RWPE1 (cell line): ENCODE measurements around the gene ACSS3.

Experiments
- CTCF ChIA-PET: fragments of 350-600 bp; sonication (Branson Sonifier 250); formaldehyde crosslinking; extraction: SDS; loops from one replicate; lab custom pipeline; 2021; lab: Yijun Ruan, JAX
- POLR2A ChIA-PET: fragments of 400-600 bp; formaldehyde crosslinking; extraction: SDS; loops from one replicate; lab custom pipeline; 2020; ENCODE audit warnings: antibody characterized with exemption; ENCODE audit not compliant: low non-redundant PET; lab: Yijun Ruan, JAX
- DNase-seq: peaks from one replicate; pipeline ENCODE4 v3.0.0; 2012; ENCODE audit warnings: low spot score
- H3K27ac ChIP-seq: fragments of 450-650 bp; 2 replicates; pipeline ENCODE4 v1.5.1; 2017
- CTCF ChIP-seq: fragments of 450-650 bp; conservative IDR thresholded peaks from 2 replicates; pipeline ENCODE4 v1.5.1; 2017; ENCODE audit warnings: low read depth, mild to moderate bottlenecking

The ACSS3 gene

GRCh38 chr12:81161680-81162079, 83.8 kb downstream of the ACSS3 start:
- ChIA-PET POLR2A (no interaction called here), CTCF (interaction anchor here (0.6 kb wide), 1 partner anchor 161 kb away, joined by 3 read pairs; no protein-coding TSS in a partner anchor)
- DNase-seq: no peak
- no peak for TF ChIP-seq CTCF
- H3K27ac ChIP-seq: no peak overlapping the region

GRCh38 chr12:81162391-81163136, 84.7 kb downstream of the ACSS3 start:
- no peak for TF ChIP-seq CTCF
- CTCF ChIA-PET: no interaction called here
- no peak overlapping the region for H3K27ac ChIP-seq
- no peak for DNase-seq
- POLR2A ChIA-PET: no interaction called here

GRCh38 chr12:81164827-81165226, 86.9 kb downstream of the ACSS3 start:
- no peak for DNase-seq
- H3K27ac ChIP-seq: no peak overlapping the region
- ChIA-PET POLR2A (no interaction called here), CTCF (no interaction called here)
- TF ChIP-seq CTCF: no peak

- no peak for DNase-seq
- no peak overlapping the region for H3K27ac ChIP-seq
- CTCF ChIA-PET: no interaction called here
- POLR2A ChIA-PET: no interaction called here
- TF ChIP-seq CTCF: no peak
These were observed 88.9 kb downstream of the ACSS3 start for GRCh38 chr12:81166790-81167189.

- peak; percentile 16 for DNase-seq
- no peak overlapping the region for H3K27ac ChIP-seq
- POLR2A ChIA-PET: no interaction called here
- no peak for TF ChIP-seq CTCF
- CTCF ChIA-PET: no interaction called here
These were observed 89.8 kb downstream of the ACSS3 start for GRCh38 chr12:81167694-81168093.

- H3K27ac ChIP-seq: no peak overlapping the region
- POLR2A ChIA-PET: no interaction called here
- CTCF ChIA-PET: no interaction called here
- no peak for DNase-seq
- no peak for TF ChIP-seq CTCF
These were observed 90.6 kb downstream of the ACSS3 start for GRCh38 chr12:81168445-81168844.
